GM18517 (cell line): Measurements from ENCODE around the gene MLST8.
A peak's percentile ranks its signal among the peaks of the same experiment; 100 is the strongest.

Experiments
- ATAC-seq: cut with Tn5 transposase; IDR thresholded peaks from one replicate; pipeline ENCODE4 v1.9.1; 2021; ENCODE audit warnings: mild to moderate bottlenecking, moderate library complexity; ENCODE audit not compliant: unreplicated experiment

Gene MLST8

GRCh38 chr16:2206780-2207433 lies 1.7 kb downstream of the MLST8 start:
- no peak for ATAC-seq

- ATAC-seq = no peak
These were observed 2.6 kb downstream of the MLST8 start for GRCh38 chr16:2207872-2208271.

GRCh38 chr16:2208308-2208707 lies 3.1 kb downstream of the MLST8 start:
- ATAC-seq = no peak

- no peak for ATAC-seq
These were observed 3.5 kb downstream of the MLST8 start for GRCh38 chr16:2208772-2209171.

GRCh38 chr16:2209258-2210008 lies 4.2 kb downstream of the MLST8 start:
- no peak for ATAC-seq

GRCh38 chr16:2210009-2210332 lies 4.7 kb downstream of the MLST8 start:
- ATAC-seq = no peak

- ATAC-seq = no peak
These were observed 5.4 kb downstream of the MLST8 start, which contains the start of gene BRICD5 for GRCh38 chr16:2210386-2211365. TSS of gene BRICD5 (minus strand) at chr16:2210863. CDS start at chr16:2210833, 30 bp downstream.

- ATAC-seq = no peak
These were observed 6.7 kb downstream of the MLST8 start for GRCh38 chr16:2211923-2212347.

- no peak for ATAC-seq
These were observed 7.4 kb downstream of the MLST8 start for GRCh38 chr16:2212362-2213324.

- ATAC-seq = peak; percentile 20
These were observed 8.8 kb downstream of the MLST8 start for GRCh38 chr16:2213817-2214718.

GRCh38 chr16:2214719-2214968 lies 9.4 kb downstream of the MLST8 start, which contains the start of gene PGP:
TSS of gene PGP (minus strand) at chr16:2214840. CDS start at chr16:2214777, 63 bp downstream.
- ATAC-seq = peak; percentile 77

GRCh38 chr16:2216330-2216729 lies 11.1 kb downstream of the MLST8 start:
- ATAC-seq = no peak

GRCh38 chr16:2223221-2223941 lies 18.1 kb downstream of the MLST8 start, which contains the start of gene E4F1:
TSS of gene E4F1 (plus strand) at chr16:2223591. CDS start at chr16:2223614, 23 bp downstream.
- ATAC-seq = peak; percentile 88

GRCh38 chr16:2223942-2224486 lies 18.8 kb downstream of the MLST8 start:
- ATAC-seq = no peak

- ATAC-seq = no peak
These were observed 21.1 kb downstream of the MLST8 start for GRCh38 chr16:2226245-2226793.

GRCh38 chr16:2226918-2227317 lies 21.7 kb downstream of the MLST8 start:
- no peak for ATAC-seq

- ATAC-seq = no peak
These were observed 23.0 kb downstream of the MLST8 start for GRCh38 chr16:2228161-2228824.
